Measurements from ENCODE around the gene DAAM2. TPM values are rescaled to one million over a fixed set of nuclear protein-coding genes. Genes with fewer than 3 reads are reported as not detected.

The DAAM2 gene
- total RNA-seq, 1 donor from 2014 or later, result 23.0 TPM

DNA sequence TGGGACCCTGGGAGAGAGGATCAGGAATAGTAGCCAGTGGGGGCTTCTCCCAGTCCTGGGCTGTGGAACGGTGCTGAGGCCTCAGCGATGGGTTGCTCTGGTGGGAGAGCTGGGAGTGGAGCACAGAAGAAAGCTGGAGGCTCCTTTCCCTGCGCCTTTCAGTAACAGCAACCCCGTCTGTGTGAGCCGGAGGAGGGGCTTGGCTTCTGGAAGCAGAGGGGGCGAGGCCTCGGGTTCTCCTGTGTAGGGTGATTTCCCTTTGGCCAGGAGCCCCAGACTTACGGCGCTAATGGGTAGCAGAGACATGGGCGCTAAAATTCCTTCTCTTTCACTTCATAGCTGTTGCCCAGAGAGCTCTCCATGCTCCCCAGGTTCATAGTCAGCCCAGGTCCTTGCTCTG lies 55.0 kb downstream of the DAAM2 start:
- DNase-seq (ENCODE audit: low spot score), result no peak

DNA sequence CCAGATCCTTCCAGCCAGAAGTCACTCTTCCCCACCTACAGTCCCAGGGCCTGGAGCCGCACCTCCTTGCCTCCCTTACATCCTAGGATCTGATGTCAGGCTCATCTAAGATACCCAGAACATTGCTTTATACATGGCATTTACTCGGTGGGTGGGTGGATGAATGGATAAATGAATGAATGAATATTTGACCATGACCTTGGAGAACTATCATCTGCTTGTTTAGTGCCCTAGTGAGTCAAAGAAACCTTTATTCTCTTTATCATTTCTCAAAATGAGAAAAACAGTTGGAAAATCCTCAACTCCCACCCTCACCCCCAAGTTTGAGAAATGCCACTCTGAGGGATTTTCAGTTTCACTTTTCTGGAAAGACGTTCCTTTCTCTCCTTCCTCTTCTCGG lies 56.0 kb downstream of the DAAM2 start:
- no peak for DNase-seq (ENCODE audit: low spot score)

DNA sequence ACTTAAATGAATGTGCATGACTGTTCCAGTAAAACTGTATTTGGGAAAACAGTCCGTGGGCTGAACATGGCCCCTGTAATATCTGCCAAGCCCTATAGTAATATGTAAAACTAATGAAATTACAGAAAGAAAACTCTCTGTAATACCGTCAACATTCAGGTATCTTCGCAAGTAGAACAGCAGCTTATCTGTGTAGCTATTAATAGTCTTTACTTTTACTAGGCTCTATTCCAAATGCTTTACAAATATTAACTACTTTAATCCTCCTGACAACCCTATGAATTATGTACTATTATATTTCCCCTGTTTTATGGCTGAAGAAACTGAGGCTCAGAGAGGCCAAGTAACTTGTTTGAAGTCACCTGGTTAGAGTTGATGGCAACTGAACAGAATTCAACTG lies 57.1 kb downstream of the DAAM2 start:
- no peak for DNase-seq (ENCODE audit: low spot score)

DNA sequence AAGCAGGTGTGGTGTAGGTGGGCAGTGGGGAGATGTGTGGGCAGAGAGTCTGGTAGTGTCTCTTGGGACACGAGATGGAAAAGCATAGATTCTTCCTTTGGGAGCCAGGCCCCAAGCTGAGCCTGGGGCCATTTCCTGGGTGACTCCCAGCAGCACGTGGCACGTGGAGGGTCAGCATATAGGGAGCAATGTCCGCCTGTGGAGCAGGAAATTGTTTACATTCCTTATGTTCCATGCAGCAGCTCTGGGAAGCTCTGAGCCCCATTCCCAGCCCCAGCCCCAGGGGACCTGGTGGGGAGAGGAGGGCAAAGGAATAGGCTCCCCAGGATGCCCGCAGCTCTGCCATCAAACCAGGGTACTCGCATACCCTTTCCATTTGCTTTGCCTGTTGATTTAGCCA lies 57.6 kb downstream of the DAAM2 start:
- no peak for DNase-seq (ENCODE audit: low spot score)

DNA sequence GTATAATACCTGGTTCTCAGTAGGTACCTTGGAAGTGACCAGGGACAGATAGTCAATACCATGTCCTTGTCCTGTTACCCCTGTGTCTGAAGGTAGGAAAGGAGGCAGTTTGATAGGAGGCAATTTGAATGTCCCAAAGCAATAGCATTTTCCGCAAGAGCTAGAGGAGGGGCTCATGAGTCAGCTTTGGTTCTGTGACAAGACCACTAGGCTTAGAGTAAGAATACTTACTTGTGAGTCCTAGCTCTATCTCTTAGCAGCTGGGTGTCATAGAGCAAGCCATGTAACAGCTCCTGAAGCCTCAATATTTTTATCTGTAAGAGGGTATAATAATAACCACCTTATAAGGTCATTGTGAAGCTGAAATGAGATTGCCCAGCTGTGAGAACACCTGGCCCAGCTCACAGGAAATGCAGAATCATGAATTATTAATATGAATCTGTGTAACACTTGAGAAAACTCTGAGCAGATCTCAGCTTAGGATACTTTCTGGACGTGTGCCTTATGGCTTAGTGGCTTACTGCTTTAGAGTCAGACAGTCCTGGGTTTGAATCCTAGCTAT lies 58.6 kb downstream of the DAAM2 start:
- no peak for DNase-seq (ENCODE audit: low spot score)

DNA sequence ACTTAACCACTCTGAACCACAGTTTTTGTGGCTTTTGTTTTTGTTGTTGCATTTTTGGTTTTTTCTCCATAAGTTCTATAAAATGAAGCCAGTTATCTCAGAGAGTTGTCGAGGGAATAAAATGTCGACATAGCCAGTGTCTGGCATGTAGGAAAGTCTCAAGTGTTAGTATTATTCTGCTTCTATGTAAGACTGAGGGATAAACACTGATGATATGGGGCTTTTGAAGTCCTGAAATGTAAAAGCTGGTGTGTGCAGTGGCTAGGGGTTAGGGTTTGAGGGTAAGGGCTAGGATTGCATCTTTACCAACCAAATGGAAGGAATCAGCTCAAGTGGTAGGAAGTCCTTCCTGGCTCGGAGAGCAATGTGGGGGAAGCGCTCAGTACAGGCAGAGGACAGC lies 59.2 kb downstream of the DAAM2 start:
- no peak for DNase-seq (ENCODE audit: low spot score)

DNA sequence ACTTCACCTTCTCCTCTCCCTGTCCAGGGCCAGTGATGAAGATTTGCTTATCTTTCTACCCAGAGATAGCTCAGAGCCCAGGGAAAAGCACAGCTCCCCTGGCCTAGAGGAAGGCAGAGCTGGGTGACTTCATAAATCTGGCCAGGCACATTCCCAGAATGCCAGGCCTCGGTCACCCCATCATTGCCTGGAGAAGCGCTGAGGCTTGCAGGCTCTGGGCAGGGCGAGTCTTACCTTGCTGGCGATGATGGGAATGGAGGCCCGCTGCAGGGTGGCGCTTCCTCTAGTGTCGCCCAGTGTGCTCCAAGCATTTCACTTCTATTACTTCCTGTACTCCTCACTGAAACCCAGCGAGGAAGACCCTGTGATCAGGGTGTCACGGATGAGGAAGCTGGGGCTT lies 60.1 kb downstream of the DAAM2 start:
- DNase-seq (ENCODE audit: low spot score), result no peak

DNA sequence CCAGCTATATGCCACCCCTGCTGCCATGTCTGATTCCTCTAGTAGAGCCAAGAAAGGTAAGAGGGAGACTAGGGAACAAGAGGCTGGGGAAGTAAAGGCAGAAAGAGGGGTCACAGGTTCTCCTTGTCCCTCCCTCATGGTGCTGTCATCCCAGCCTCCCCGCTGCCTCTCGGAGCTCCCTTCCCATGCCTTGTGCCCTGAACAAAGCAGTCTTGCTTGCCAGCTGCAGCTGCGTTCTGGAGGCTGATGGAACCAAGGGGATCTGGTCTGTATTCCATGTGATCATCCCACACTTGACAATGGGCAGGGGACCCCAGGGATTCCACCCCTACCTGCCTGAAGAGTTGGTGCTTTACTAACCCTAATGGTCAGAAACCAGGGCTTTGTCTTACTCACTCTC lies 61.4 kb downstream of the DAAM2 start:
- no peak for DNase-seq (ENCODE audit: low spot score)

DNA sequence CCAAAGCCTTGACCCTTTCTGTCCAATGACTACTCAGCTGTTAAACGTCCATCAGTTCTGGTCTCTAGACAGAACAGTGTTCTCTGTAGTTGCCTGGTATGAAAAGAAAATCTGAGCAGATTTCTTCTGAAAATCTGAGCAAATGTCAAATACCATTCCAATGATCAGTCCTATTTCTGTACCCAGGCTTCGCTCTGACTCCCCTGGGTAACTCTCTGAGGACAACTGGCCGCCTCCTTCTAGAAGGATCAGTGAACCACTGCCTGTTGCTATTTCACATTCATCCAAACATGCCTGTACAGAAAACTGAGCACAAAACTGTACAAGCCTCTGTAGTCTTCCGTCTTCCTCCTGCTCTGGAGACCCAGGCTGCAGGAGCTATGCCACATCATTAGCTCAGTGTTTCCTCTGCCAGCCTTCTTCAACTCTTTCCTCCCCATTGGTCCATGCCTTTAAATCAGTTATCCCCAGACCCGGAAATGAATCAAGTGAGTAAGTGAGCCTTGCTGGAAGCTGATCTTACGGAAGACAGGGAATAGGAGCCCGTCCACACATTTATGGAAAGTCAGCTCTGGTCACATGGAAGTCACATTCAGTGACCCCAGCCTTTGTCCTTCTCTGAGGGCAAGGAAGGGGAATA lies 63.3 kb downstream of the DAAM2 start:
- DNase-seq (ENCODE audit: low spot score), result no peak

DNA sequence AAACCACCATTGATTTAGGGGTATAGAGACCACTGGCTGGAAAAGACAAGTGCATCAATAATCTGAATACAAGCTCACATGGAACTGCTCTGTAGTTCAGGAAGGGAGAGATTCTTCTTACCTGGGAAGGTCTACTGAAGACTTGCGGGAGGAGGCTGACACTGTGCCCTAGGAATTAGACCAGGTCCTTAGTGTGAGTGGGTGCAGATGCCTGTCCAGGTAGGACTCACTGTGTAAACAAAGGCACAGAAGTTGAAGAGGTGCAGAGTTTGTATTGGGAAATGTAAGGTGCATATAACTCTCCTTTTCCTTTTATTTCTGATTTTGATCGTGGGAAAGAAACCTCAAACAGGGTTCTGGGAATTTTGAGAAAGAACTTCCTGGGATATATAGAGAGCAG lies 66.8 kb downstream of the DAAM2 start:
- DNase-seq (ENCODE audit: low spot score), result no peak

DNA sequence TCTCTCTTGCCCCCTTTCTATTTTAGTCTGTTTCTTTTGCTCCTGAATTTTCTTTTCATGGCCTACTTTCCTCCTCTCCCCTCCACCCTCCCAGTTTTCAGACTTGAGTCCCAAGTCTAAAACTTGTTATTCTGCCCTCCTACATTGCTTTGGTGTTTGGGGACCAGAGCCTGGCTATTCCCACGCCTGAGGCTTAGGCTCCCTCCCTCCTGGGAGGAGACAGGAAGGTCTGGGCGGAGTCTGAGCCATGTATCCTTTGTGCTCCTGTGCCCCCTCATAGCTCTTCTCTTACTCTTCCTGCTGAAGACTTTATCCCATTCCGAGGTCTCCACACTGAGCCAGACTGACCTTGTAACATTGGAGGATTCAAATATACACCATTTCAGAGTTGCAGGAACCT lies 69.5 kb downstream of the DAAM2 start:
- DNase-seq (ENCODE audit: low spot score), result no peak

DNA sequence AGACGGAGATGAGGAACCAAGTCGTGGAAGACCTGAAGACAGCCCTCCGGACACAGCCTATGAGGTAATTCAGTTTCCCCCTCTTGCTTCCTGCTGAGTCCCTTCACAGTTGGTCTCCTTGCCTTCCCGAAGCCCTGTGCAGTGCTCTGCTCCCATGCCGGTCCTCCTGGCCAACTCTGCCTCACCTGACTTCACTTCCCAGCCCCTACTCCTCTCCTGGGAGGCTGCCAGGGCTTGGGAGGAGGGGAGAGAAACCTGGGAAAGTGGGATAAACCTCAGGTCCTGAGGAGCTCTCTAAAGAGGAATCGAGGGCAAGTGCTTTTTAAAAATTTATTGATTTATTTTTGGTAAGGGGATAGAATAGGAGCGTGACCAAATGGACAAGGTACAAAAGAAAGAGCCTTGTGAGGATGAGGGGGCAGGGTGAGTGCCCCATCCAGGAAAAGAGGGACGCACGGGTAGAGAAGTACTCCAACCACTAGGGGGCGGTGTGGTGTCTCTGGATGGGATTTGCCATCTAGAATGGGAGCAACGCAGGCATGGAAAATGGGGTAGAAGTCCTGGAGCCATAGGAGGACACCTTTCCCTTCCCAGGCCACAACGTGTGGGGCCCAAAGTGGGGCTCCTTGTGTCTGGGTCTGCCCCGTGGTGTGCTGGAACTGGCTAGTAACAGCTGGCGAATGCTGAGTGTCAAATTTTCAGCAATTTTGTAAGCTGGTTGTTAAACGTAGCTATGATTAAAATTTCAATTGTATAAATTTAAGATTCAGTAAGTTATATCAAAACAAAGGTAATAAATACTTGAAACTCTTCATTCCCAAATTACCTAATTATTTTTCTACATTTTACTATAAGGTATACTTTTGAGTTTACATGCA lies 73.1 kb downstream of the DAAM2 start:
- peak; percentile 75 for DNase-seq (ENCODE audit: low spot score)

DNA sequence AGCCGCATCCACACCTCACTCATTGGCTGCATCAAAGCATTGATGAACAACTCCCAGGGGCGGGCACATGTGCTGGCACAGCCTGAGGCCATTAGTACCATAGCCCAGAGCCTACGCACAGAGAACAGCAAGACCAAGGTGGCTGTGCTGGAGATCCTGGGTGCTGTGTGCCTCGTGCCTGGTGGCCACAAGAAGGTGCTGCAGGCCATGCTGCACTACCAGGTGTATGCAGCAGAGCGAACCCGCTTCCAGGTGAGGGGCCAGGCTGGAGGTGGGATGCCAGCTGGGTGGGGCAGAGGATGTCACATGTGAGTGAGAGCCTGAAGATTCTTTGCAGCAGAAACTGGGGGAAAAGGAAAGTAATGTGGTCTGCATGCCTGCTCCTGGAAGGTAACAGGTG lies 75.4 kb downstream of the DAAM2 start:
- DNase-seq (ENCODE audit: low spot score), result no peak

DNA sequence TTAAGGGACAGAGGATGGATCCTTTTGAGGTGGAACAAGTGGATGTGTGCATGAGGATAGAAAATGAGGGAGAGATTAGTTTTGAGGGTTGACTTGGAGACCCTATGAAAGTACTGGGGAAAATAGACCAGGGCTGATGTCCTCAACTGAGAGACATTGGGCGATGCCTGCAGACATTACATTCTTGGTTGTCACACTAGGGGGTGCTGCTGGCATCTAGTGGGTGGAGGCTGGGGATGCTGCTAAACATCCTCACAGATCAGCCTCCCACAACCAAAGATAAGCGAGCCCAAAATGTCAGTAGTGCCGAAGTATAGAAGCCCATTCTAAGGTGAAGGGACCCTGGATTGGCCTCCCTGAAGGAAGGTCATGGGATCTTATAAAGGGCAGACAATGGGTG lies 78.8 kb downstream of the DAAM2 start:
- no peak for DNase-seq (ENCODE audit: low spot score)

DNA sequence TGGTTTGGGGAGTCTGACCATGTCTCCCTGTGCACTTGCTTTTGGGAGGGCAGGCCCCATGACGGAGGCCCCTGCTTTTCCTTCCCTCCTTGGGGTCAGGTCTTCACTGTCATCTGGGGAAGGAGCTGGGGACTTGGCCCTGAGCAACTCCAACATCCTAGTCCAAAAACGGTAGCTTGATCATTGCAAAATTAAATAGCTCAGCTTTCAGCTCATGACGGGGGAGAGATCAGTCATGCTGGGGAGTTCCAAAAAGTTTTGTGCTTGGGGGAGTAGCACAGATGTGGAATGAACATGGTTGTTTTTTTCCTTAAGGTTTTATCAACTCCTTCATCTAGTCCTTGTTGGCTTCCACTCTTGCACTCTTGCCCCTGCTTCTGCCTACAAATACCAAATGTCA lies 81.3 kb downstream of the DAAM2 start:
- DNase-seq (ENCODE audit: low spot score), result no peak

DNA sequence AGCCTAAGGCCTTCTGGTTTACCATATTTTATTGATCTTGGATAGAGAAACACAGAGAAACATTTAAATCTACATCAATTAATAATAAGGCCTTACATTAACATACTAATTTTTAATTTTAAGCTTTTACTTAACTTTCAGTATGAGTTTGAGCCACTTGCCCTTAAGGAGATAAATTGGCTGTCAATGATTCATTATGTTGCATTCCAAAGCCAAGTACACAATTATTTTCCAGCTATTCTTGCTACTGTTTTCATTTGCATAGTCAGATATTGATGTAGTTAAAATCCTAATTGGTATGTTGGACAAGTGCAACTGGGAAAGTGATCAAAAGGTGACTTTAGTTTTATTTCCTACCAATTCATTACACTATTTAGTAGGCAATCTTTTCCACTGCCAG lies 83.9 kb downstream of the DAAM2 start:
- no peak for DNase-seq (ENCODE audit: low spot score)

DNA sequence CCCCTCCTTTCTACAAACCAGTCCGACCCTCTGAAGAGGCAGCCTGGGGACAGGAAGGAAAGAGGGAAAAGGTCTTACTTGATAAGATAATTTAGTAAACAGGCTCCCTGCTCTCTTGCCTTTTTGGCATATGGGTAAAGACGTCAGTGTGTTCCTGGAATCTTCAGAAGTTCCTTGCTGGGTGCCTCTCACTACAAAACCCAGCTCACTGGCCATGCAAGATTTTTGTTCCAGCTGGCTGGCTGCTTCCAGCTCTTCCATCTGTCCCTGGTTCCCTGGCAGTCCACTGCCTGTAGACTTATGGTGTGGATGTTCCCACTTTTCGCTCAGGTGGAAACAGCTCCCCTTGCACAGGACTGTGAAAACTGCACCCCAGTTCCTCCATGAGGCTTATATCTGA lies 84.7 kb downstream of the DAAM2 start:
- DNase-seq (ENCODE audit: low spot score), result no peak

DNA sequence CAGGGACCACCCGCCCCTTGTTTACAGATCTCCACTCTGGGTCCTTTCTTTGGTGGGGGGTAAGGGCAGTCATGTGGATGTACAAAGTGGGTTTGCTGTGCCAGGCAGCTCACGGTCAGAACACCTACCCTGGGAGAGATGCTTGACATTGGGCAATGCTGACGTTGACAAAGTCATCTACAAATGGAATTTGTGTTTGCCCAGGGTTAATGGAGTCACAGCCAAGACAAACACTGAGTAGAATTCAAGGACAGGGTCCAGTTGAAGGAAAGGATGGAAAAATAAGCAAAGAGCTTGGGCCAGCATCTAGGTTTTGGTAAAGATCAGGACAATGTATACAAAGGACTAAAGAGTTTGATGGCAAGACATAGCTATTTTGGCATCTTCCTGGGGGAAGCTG lies 87.4 kb downstream of the DAAM2 start:
- no peak for DNase-seq (ENCODE audit: low spot score)

DNA sequence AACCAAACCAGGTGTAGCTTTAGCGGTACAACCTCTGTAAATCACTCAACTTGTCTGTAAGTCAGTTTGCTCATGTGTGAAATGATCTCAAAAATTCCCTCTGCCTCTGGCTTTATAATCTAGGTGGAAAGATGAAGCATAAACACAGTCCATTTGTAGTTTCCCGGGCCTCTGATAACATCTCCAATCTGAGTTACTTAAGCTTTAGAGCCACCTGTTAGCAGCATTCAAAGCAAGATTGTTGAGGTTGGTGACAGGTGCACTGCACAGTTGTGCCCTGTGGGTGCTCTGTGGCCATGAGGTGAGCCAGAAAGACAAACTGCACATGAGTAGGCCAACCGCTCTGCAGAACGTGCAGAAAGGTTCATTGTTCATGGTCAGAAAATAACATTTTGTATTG lies 88.4 kb downstream of the DAAM2 start:
- DNase-seq (ENCODE audit: low spot score), result no peak

DNA sequence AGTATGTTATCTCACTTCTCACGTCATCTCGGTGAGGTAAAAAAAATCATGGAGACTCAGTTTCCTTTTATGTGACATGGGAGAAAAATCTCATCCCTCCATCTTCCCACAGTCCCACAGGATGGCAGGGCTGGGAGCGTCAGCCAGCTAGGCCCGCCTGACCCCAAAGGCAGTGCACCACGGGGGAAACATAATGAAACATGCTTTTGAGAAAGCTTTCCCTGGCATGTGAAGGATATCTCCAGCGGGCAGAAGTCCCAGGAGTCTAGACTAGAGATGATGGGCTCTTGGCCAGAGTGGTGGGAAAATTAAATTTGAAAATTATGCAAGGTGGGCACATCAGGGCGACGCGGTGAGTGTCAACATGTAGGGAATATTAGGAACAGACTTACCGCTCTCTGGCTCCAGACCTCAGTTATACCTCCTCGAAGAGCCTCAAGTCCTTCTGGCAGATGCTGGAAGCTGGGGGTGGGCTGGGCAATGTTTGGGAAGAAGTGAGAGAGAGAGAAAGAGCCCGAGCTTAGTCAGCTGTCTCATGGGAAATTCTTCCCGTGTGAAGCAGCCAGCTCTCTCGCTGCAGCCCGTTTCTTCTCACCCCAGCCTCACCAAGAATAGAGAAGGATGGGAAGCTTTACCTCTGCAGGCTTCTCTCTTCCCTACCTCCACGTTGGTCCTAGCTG lies 89.8 kb downstream of the DAAM2 start:
- DNase-seq (ENCODE audit: low spot score), result no peak

DNA sequence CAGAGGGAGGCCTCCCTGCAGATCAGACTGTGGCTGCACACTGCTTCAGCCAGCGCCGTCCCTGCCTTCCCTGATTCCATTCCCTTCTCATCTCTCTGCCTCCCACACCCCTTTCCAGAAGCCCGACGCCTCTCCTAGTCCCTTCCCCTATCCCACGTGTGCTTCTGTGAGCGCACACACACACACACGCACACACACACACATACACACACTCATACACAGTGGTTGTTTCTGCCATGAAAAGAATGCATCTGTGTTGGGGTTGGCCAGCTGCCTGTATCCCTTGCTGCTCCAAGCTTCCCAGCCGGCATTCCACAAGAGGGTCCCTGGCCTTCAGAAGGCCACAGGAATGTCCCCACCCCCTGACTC lies 90.3 kb downstream of the DAAM2 start:
- peak; percentile 70 for DNase-seq (ENCODE audit: low spot score)

DNA sequence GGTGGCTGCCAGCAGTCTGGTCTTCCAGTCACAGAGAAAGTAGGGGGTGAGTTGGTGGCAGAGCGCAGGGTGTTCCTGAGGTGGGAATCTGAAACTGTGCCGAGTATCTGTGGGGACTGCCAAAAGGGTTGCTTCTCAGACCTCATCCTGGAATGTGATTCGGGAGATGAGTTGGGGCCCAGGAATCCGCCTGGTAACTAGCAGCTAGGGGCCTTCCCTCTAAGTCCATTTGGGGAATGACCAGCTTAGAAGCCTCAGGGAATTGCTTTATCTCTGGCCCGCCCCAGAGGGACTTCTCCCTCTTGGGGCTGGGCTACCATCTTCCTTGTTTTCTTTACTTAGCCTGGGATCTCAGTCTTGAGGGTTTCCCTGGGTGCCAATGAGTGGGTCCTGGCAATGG lies 92.5 kb downstream of the DAAM2 start:
- DNase-seq (ENCODE audit: low spot score), result no peak

DNA sequence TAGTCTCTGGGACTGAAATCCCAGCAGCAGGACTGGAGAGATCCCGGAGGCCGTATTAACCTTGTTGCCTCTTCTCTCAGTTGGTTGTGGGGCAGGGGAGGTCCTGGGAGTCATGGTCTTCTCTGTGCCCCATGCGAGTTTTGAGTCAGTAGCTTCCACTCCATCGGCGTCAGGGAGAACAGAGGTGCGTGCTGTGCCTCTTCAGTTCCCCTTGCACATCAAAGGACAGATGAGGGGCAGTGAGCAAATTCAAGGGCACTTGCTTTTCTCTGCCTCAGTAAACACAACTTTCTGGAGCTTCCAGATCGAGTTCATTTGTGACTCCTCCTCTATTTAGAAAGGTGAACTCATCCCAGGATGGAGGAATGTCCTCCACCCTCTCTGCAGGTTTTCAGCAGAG lies 93.5 kb downstream of the DAAM2 start:
- no peak for DNase-seq (ENCODE audit: low spot score)
